GM12892 (cell line): ENCODE data around the gene OARD1.

Experiments used
- POLR2A ChIP-seq: IDR thresholded peaks from 2 replicates; pipeline ENCODE4 v1.6.1; 2011; ENCODE audit warnings: low read depth, low read length, control low read depth
- POLR2AphosphoS5 ChIP-seq: IDR thresholded peaks from 2 replicates; pipeline ENCODE4 v1.6.1; 2011; ENCODE audit warnings: low read depth, low read length, control low read depth

GRCh38 chr6:41017663-41018062 is 54.5 kb downstream of the OARD1 start:
- TF ChIP-seq POLR2A: no peak
- no peak for TF ChIP-seq POLR2AphosphoS5
